A549 (cell line): ENCODE measurements around the gene EME2. TPM values are rescaled to one million over a fixed set of nuclear protein-coding genes. Genes with fewer than 3 reads are reported as not detected.

Source experiments
- ATAC-seq, 2 experiments: fragments of 200-7000 bp in 1 of 2; fragments of >200 bp in 1 of 2; cut with Nextera tagmentation in 1 of 2; cut with Tn5 transposase in 1 of 2; 3 replicates each; pipeline versions ENCODE4 v1.8.0 to v1.9.1; 2018 to 2020; ENCODE audit warnings: mild to moderate bottlenecking in 1 of 2, moderate library complexity in 1 of 2
- CTCF ChIA-PET: fragments of 300-600 bp; sonication (Branson Sonifier 250); formaldehyde crosslinking; extraction: SDS; loops from one replicate; lab custom pipeline; 2021; ENCODE audit warnings: antibody characterized with exemption, inconsistent platforms; lab: Yijun Ruan, JAX
- POLR2A ChIA-PET: fragments of 350-600 bp; formaldehyde crosslinking; extraction: SDS; loops from one replicate; lab custom pipeline; 2021; ENCODE audit warnings: antibody characterized with exemption, inconsistent platforms; lab: Yijun Ruan, JAX
- DNase-seq, 2 experiments: peaks; one replicate each; pipeline versions ENCODE4 v3.0.0 to v3.0.0-alpha.2; 2011 to 2016; ENCODE audit warnings: low read depth in 1 of 2, low spot score in 1 of 2
- FAIRE-seq: peaks from 2 replicates; lab custom pipeline; 2011; peaks lifted over from hg19 to GRCh38; lab: Jason Lieb, UNC
- H3K27ac ChIP-seq, 2 experiments: fragments of >200 bp; sonication (Bioruptor Twin); formaldehyde crosslinking; 3 replicates each; pipeline ENCODE4 v1.5.1; 2016 to 2017
- H3K4me1 ChIP-seq: fragments of >200 bp; sonication (Bioruptor Twin); formaldehyde crosslinking; 3 replicates; pipeline ENCODE4 v1.6.1; 2016
- H3K4me2 ChIP-seq: fragments of >200 bp; sonication (Bioruptor Twin); formaldehyde crosslinking; 3 replicates; pipeline ENCODE4 v1.6.1; 2016
- H3K4me3 ChIP-seq: fragments of >200 bp; sonication (Bioruptor Twin); formaldehyde crosslinking; 3 replicates; pipeline ENCODE4 v1.5.1; 2016
- H3K9me3 ChIP-seq: fragments of >200 bp; sonication (Bioruptor Twin); formaldehyde crosslinking; 3 replicates; pipeline ENCODE4 v1.6.1; 2016
- CBX2 ChIP-seq: fragments of 200-600 bp; sonication (generic); IDR thresholded peaks from 2 replicates; pipeline ENCODE4 v1.6.1; 2016; ENCODE audit warnings: low read depth, mild to moderate bottlenecking, borderline replicate concordance
- CHD4 ChIP-seq: fragments of 200-600 bp; sonication (generic); IDR thresholded peaks from 2 replicates; pipeline ENCODE4 v1.6.1; 2016; ENCODE audit warnings: antibody characterized with exemption, mild to moderate bottlenecking, borderline replicate concordance
- EHMT2 ChIP-seq: fragments of 200-600 bp; sonication (generic); IDR thresholded peaks from 2 replicates; pipeline ENCODE4 v1.6.1; 2016; ENCODE audit warnings: antibody characterized with exemption, low read depth, mild to moderate bottlenecking, moderate library complexity
- FOSB ChIP-seq: fragments of 250-450 bp; sonication (Bioruptor Pico); IDR thresholded peaks from 2 replicates; pipeline ENCODE4 v1.5.0; 2020; ENCODE audit warnings: mild to moderate bottlenecking, moderate library complexity
- FOXS1 ChIP-seq: fragments of 250-450 bp; sonication (Bioruptor Pico); IDR thresholded peaks from 2 replicates; pipeline ENCODE4 v1.5.0; 2020; ENCODE audit warnings: mild to moderate bottlenecking, moderate library complexity
- GATA3 ChIP-seq: IDR thresholded peaks from 2 replicates; pipeline ENCODE4 v1.6.1; 2012; ENCODE audit warnings: borderline replicate concordance
- HDAC2 ChIP-seq: fragments of 200-600 bp; sonication (generic); IDR thresholded peaks from 2 replicates; pipeline ENCODE4 v1.6.1; 2016
- HOXA7 ChIP-seq: fragments of 250-450 bp; sonication (Bioruptor Pico); IDR thresholded peaks from 2 replicates; pipeline ENCODE4 v1.5.0; 2020; ENCODE audit warnings: mild to moderate bottlenecking, moderate library complexity
- JUN ChIP-seq, 2 experiments: fragments of >200 bp; sonication (Bioruptor Twin); formaldehyde crosslinking; IDR thresholded peaks; 2 replicates in 1 of 2; 3 replicates in 1 of 2; pipeline ENCODE4 v1.6.1; 2016 to 2017
- KDM5A ChIP-seq: fragments of 200-600 bp; sonication (generic); IDR thresholded peaks from 2 replicates; pipeline ENCODE4 v1.6.1; 2016; ENCODE audit warnings: antibody characterized with exemption, mild to moderate bottlenecking
- MAZ ChIP-seq: fragments of 150-350 bp; IDR thresholded peaks from 2 replicates; pipeline ENCODE4 v1.6.1; 2014; ENCODE audit warnings: antibody characterized with exemption, low read depth, low read length, borderline replicate concordance
- NPAS2 ChIP-seq: fragments of 250-450 bp; sonication (Bioruptor Pico); IDR thresholded peaks from 2 replicates; pipeline ENCODE4 v1.8.0; 2022; ENCODE audit warnings: mild to moderate bottlenecking, moderate library complexity, borderline replicate concordance
- NR3C1 ChIP-seq: fragments of >200 bp; sonication (Bioruptor Twin); formaldehyde crosslinking; IDR thresholded peaks from 3 replicates; pipeline ENCODE4 v1.6.1; 2017
- POLR2A ChIP-seq: IDR thresholded peaks from 2 replicates; pipeline ENCODE4 v1.6.1; 2012; ENCODE audit warnings: mild to moderate bottlenecking, low read length
- POLR2AphosphoS2 ChIP-seq: conservative IDR thresholded peaks from 2 replicates; pipeline ENCODE4 v1.6.1; 2012; ENCODE audit warnings: low read length, improper control_type of control experiment, inconsistent platforms
- RAD21 ChIP-seq, 2 experiments: fragments of >200 bp in 1 of 2; sonication (Bioruptor Twin) in 1 of 2; formaldehyde crosslinking in 1 of 2; IDR thresholded peaks in 1 of 2; conservative IDR thresholded peaks in 1 of 2; 2 replicates in 1 of 2; 3 replicates in 1 of 2; pipeline ENCODE4 v1.6.1; 2012 to 2018; ENCODE audit warnings: inconsistent platforms in 1 of 2
- RCOR1 ChIP-seq: fragments of 150-350 bp; IDR thresholded peaks from 2 replicates; pipeline ENCODE4 v1.6.1; 2014; ENCODE audit warnings: antibody characterized with exemption, low read length, low read depth
- SMC3 ChIP-seq: fragments of >200 bp; sonication (Bioruptor Twin); formaldehyde crosslinking; IDR thresholded peaks from 3 replicates; pipeline ENCODE4 v1.6.1; 2018; ENCODE audit warnings: inconsistent platforms
- SREBF2 ChIP-seq: fragments of 450-650 bp; IDR thresholded peaks from 2 replicates; pipeline ENCODE4 v1.6.1; 2014; ENCODE audit warnings: mild to moderate bottlenecking, moderate library complexity
- TP53 ChIP-seq: fragments of 250-450 bp; sonication (Bioruptor Pico); IDR thresholded peaks from 2 replicates; pipeline ENCODE4 v1.5.0; 2021; ENCODE audit warnings: mild to moderate bottlenecking, moderate library complexity
- ZFP36 ChIP-seq: fragments of 450-650 bp; IDR thresholded peaks from 2 replicates; pipeline ENCODE4 v1.6.1; 2014; ENCODE audit warnings: borderline replicate concordance; ENCODE audit not compliant: partially characterized antibody
- WGBS: methylation state at CpG from one replicate; pipeline ENCODE4 v1.1.6; 2017; ENCODE audit errors: missing lambda C conversion rate; 5-methylcytosine and 5-hydroxymethylcytosine counted together
- polyA plus RNA-seq, 4 experiments: library from polyadenylated mRNA; depleted of rRNA in 3 of 4; stranded (reverse); fragments of >200 nt; fragmentation: RNase III in 1 of 4; extraction: RNeasy Plus Mini Kit Qiagen cat#74134 plus additional on column Dnase treatment in 1 of 4; gene quantifications; 2 replicates in 3 of 4; 3 replicates in 1 of 4; pipeline ENCODE4 v1.2.3, GENCODE V29; 2011 to 2017
- TF ChIP-seq, protein P1 (sequence below): IDR thresholded peaks from 2 replicates; pipeline ENCODE4 v1.6.1; 2012; ENCODE audit warnings: low read depth, borderline replicate concordance
- TF ChIP-seq, protein P2 (sequence below): fragments of >200 bp; sonication (Bioruptor Twin); formaldehyde crosslinking; IDR thresholded peaks from 2 replicates; pipeline ENCODE4 v1.6.1; 2016
- TF ChIP-seq, protein P3 (sequence below): IDR thresholded peaks from 2 replicates; pipeline ENCODE4 v1.6.1; 2012
- TF ChIP-seq, protein P4 (sequence below): IDR thresholded peaks from 2 replicates; pipeline ENCODE4 v1.6.1; 2012

Gene EME2
- polyA plus RNA-seq, 2 of the 4 experiments (the other 2 are of a cell fraction) = 2.9 to 16.5 TPM

DNA sequence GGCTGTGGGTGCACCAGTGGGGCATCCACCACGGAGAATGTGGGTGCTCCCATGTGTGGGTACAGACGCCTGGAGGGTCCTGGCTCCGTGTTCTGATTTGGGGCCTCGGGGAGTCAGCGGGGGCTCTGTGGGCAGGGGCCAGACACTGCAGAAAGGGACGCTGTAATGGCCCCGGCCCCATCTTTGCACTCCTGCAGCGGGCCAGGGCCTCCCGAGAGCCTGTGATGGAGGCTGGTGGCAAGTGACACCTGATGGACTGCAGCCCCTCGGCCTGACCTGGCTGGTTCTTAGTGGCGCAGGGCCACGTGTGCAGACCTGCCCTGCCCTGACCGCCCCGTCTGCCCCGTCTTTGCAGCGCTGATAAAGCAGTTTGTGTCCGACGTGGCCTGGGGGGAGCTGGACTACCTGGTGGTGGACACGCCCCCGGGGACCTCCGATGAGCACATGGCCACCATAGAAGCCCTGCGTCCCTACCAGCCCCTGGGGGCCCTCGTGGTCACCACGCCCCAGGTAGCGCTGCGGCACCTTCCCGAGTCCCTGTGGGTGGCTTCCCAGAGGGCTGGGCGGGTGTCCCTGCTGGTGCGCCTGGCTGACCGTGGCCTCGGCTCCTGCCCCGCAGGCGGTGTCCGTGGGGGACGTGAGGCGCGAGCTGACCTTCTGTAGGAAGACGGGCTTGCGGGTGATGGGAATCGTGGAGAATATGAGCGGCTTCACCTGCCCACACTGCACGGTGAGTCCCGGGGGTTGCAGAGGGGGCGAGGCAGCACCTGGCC, 14.9 kb downstream of the EME2 start:
- POLR2A ChIA-PET = no interaction called here
- ATAC-seq = no peak
- Histone ChIP-seq H3K4me1 (peaks cover 6% of the 10 kb centered on the region; the same call in 1 of the 3 replicates), H3K27ac (no peak overlapping the region), H3K9me3 (no peaks in the 10 kb centered on the region), H3K4me3 (no peak overlapping the region), H3K4me2 (no peak overlapping the region)
- no peak for TF ChIP-seq TP53
- no peak for TF ChIP-seq HDAC2
- TF ChIP-seq, protein P1, sequence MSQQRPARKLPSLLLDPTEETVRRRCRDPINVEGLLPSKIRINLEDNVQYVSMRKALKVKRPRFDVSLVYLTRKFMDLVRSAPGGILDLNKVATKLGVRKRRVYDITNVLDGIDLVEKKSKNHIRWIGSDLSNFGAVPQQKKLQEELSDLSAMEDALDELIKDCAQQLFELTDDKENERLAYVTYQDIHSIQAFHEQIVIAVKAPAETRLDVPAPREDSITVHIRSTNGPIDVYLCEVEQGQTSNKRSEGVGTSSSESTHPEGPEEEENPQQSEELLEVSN = no peak
- TF ChIP-seq NR3C1 = no peak
- no peak for TF ChIP-seq POLR2A
- TF ChIP-seq NPAS2 = no peak
- no peak for TF ChIP-seq SREBF2
- no peak for TF ChIP-seq RCOR1
- TF ChIP-seq SMC3 = no peak
- TF ChIP-seq FOXS1 (CRISPR knock-in tag) = no peak
- no peak for TF ChIP-seq HOXA7 (CRISPR knock-in tag)
- no peak for TF ChIP-seq RAD21 (conservative IDR thresholded peaks at IDR 0.05 in 1 of 2, IDR thresholded peaks at IDR 0.05 in 1 of 2)
- TF ChIP-seq, protein P2, sequence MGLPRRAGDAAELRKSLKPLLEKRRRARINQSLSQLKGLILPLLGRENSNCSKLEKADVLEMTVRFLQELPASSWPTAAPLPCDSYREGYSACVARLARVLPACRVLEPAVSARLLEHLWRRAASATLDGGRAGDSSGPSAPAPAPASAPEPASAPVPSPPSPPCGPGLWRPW = no peak
- WGBS = 91% methylated on average over 31 of the region's 44 CpGs
- no peak for DNase-seq
- FAIRE-seq = no peak
- CTCF ChIA-PET = interaction anchor here (0.6 to 1.0 kb wide), 2 partner anchors 23 to 415 kb away, joined by 3 to 4 read pairs; no protein-coding TSS in a partner anchor

DNA sequence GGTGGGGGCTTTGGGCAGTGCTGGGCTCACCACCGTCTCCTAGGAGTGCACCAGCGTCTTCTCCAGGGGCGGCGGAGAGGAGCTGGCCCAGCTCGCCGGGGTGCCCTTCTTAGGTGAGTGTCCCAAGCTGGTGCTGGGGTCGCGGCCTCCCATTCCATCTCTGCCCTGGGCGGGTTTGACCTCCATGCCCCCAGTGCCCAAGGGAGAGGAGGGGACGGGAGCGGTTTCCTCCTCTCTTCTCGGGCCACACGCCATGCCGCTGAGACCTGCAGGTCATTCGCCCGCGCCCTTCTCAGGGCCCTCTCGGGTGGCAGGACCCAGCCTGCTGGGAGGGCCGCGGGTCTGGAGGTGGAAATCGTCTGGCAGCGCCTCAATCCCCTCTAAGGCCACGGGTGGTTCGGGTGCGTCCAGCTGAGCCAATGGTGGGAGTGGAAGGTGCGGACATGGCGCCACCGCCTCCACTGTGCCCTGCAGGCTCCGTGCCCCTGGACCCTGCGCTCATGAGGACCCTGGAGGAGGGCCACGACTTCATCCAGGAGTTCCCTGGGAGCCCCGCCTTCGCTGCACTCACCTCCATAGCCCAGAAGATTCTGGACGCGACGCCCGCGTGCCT, 15.6 kb downstream of the EME2 start:
- H3K4me2 ChIP-seq = no peak overlapping the region
- H3K4me3 ChIP-seq = no peak overlapping the region
- ATAC-seq (no peak), DNase-seq (no peak), FAIRE-seq (no peak)
- H3K4me1 ChIP-seq = peaks cover 6% of the 10 kb centered on the region; the same call in 1 of the 3 replicates
- 93% methylated on average over 33 of the region's 38 CpGs for WGBS
- ChIA-PET POLR2A (no interaction called here), CTCF (interaction anchor here (0.5 to 0.9 kb wide), 3 partner anchors 25 to 416 kb away, joined by 3 to 4 read pairs (median 3); no protein-coding TSS in a partner anchor)
- TF ChIP-seq CBX2 = no peak
- no peak for TF ChIP-seq HOXA7 (CRISPR knock-in tag)
- no peaks in the 10 kb centered on the region for H3K9me3 ChIP-seq
- no peak overlapping the region for H3K27ac ChIP-seq

DNA sequence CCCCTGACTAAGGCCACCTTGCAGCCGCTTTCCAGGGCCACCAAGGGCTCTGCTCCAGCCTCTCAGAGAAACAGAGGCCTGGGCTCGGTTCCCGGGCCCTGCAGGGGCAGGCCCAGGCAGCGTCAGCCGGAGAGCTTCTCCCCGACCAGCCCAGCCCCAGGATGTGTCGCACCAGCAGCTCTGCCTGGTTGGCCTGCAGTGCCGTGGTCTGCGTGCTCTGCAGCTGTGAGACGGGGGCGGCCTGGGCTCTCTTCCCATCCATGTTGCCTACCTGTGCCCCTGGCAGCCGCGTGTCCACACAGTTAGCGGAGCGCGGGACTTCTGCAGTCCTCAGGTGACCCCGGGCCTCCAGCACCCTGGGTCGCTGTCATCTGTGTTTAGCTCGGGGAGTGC, 16.1 kb downstream of the EME2 start:
- Histone ChIP-seq H3K27ac (no peak overlapping the region), H3K4me2 (no peak overlapping the region), H3K9me3 (no peaks in the 10 kb centered on the region), H3K4me1 (peaks cover 6% of the 10 kb centered on the region; the same call in 1 of the 3 replicates), H3K4me3 (no peak overlapping the region)
- ChIA-PET POLR2A (no interaction called here), CTCF (interaction anchor here (0.5 to 1.4 kb wide), 4 partner anchors 11 to 168 kb away, joined by 3 read pairs; partner anchors contain the start of gene MAPK8IP3)
- DNase-seq = no peak
- TF ChIP-seq, protein P3, sequence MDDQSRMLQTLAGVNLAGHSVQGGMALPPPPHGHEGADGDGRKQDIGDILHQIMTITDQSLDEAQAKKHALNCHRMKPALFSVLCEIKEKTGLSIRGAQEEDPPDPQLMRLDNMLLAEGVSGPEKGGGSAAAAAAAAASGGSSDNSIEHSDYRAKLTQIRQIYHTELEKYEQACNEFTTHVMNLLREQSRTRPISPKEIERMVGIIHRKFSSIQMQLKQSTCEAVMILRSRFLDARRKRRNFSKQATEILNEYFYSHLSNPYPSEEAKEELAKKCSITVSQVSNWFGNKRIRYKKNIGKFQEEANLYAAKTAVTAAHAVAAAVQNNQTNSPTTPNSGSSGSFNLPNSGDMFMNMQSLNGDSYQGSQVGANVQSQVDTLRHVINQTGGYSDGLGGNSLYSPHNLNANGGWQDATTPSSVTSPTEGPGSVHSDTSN = no peak
- no peak for TF ChIP-seq MAZ
- TF ChIP-seq GATA3 = no peak
- TF ChIP-seq EHMT2 = no peak
- TF ChIP-seq POLR2AphosphoS2 = no peak
- TF ChIP-seq TP53 = no peak
- TF ChIP-seq JUN (IDR thresholded peaks at IDR 0.05) = no peak
- no peak for TF ChIP-seq NPAS2
- TF ChIP-seq ZFP36 = no peak
- no peak for TF ChIP-seq KDM5A
- TF ChIP-seq, protein P4, sequence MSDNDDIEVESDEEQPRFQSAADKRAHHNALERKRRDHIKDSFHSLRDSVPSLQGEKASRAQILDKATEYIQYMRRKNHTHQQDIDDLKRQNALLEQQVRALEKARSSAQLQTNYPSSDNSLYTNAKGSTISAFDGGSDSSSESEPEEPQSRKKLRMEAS = no peak
- no peak for TF ChIP-seq CHD4
- no peak for TF ChIP-seq FOSB (CRISPR knock-in tag)
- no peak for FAIRE-seq
- 87% methylated on average over 10 of the region's 19 CpGs for WGBS
- no peak for ATAC-seq
